ENCODE measurements around the gene PAPSS1.

PAPSS1 gene

DNA sequence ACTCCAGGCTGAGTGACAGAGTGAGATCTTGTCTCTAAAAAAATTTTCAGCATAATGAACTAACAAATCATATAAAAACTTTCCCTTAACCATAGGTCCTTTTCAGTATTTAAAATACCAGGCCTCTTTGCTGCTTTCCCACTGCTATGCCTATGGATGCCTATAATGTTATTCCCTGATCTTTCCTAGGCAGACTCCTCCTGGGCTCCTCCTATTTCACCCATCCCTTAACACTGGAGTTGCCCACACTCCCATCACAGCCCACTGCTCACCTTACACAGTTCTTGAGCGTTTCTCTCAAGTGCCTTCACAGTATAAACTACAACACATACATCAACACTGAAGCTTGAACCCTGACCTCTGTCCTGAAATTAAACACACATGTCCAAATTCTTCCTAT is 31.6 kb downstream of the PAPSS1 start:
- DNase-seq = no peak
- Histone ChIP-seq H3K9me3 (no peaks in the 10 kb centered on the region), H3K36me3 (0 out of 2 replicates have a peak, but pooled peaks cover 4% of the 10 kb centered on the region), H3K4me3 (ENCODE audit: low read depth, low read length) (no peak overlapping the region), H3K4me1 (peaks cover 5% of the 10 kb centered on the region), H3K27me3 (no peaks in the 10 kb centered on the region)
- TF ChIP-seq, protein P1, sequence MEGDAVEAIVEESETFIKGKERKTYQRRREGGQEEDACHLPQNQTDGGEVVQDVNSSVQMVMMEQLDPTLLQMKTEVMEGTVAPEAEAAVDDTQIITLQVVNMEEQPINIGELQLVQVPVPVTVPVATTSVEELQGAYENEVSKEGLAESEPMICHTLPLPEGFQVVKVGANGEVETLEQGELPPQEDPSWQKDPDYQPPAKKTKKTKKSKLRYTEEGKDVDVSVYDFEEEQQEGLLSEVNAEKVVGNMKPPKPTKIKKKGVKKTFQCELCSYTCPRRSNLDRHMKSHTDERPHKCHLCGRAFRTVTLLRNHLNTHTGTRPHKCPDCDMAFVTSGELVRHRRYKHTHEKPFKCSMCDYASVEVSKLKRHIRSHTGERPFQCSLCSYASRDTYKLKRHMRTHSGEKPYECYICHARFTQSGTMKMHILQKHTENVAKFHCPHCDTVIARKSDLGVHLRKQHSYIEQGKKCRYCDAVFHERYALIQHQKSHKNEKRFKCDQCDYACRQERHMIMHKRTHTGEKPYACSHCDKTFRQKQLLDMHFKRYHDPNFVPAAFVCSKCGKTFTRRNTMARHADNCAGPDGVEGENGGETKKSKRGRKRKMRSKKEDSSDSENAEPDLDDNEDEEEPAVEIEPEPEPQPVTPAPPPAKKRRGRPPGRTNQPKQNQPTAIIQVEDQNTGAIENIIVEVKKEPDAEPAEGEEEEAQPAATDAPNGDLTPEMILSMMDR (IDR thresholded peaks at IDR 0.05; ENCODE audit: low read depth, low read length) = no peak

- Histone ChIP-seq H3K36me3 (no peaks in the 10 kb centered on the region), H3K9me3 (no peaks in the 10 kb centered on the region), H3K4me1 (no peaks in the 10 kb centered on the region), H3K4me3 (ENCODE audit: low read depth, low read length) (no peak overlapping the region), H3K27me3 (no peaks in the 10 kb centered on the region)
- TF ChIP-seq, protein P1 (IDR thresholded peaks at IDR 0.05; ENCODE audit: low read depth, low read length) = no peak
- DNase-seq = no peak
Observed at GRCh38 chr4:107685740-107686139, 34.3 kb downstream of the PAPSS1 start.

GRCh38 chr4:107683873-107684272 is 36.2 kb downstream of the PAPSS1 start:
- no peaks in the 10 kb centered on the region for H3K27me3 ChIP-seq
- DNase-seq = no peak

DNA sequence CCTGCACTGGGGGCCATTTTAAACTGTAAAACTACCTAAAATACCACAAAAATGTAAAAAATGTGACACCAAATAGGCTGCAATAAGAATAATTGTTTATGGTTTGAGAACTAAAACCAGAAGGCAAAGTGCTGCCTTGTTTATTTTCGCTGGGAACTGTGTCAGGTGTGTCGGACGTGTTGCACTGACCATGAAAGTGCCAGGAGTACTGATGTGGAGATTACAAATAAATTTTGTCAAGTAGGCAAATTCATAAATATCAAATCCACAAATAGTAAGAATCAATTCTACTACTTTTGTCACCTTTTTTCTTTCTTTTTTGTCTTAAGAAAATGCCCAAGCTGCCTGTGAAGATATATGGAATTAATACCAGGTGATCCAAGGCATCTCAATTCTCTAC is 37.7 kb downstream of the PAPSS1 start:
- TF ChIP-seq, protein P1 (IDR thresholded peaks at IDR 0.05; ENCODE audit: low read depth, low read length) = no peak
- H3K9me3 ChIP-seq = no peaks in the 10 kb centered on the region
- H3K36me3 ChIP-seq = no peaks in the 10 kb centered on the region
- no peak for DNase-seq
- no peaks in the 10 kb centered on the region for H3K27me3 ChIP-seq
- no peak overlapping the region for H3K4me3 ChIP-seq (ENCODE audit: low read depth, low read length)
- no peaks in the 10 kb centered on the region for H3K4me1 ChIP-seq

More at GRCh38 chr4:107683873-107684272, 36.2 kb downstream of the PAPSS1 start:
- Histone ChIP-seq H3K9me3 (no peaks in the 10 kb centered on the region), H3K36me3 (no peaks in the 10 kb centered on the region), H3K4me3 (ENCODE audit: low read depth, low read length) (no peak overlapping the region), H3K4me1 (no peaks in the 10 kb centered on the region)
- TF ChIP-seq, protein P1 (IDR thresholded peaks at IDR 0.05; ENCODE audit: low read depth, low read length) = no peak

GRCh38 chr4:107669068-107669467 is 51.0 kb downstream of the PAPSS1 start:
- no peaks in the 10 kb centered on the region for H3K4me1 ChIP-seq
- H3K9me3 ChIP-seq = no peaks in the 10 kb centered on the region
- no peak for DNase-seq
- H3K4me3 ChIP-seq (ENCODE audit: low read depth, low read length) = no peak overlapping the region
- H3K36me3 ChIP-seq = no peaks in the 10 kb centered on the region
- TF ChIP-seq, protein P1 (IDR thresholded peaks at IDR 0.05; ENCODE audit: low read depth, low read length) = no peak
- H3K27me3 ChIP-seq = no peaks in the 10 kb centered on the region

- H3K4me3 ChIP-seq (ENCODE audit: low read depth, low read length) = no peak overlapping the region
- TF ChIP-seq, protein P1 (IDR thresholded peaks at IDR 0.05; ENCODE audit: low read depth, low read length) = peak; percentile 32; the same call in 1 of the 2 replicates
- no peaks in the 10 kb centered on the region for H3K4me1 ChIP-seq
- DNase-seq = no peak
- H3K27me3 ChIP-seq = no peaks in the 10 kb centered on the region
- no peaks in the 10 kb centered on the region for H3K9me3 ChIP-seq
- H3K36me3 ChIP-seq = no peaks in the 10 kb centered on the region
Observed at GRCh38 chr4:107666134-107666533, 53.9 kb downstream of the PAPSS1 start.
